Mucosa of stomach (tissue), 1 donor: Measurements from ENCODE around the gene RBM12.
A peak's percentile ranks its signal among the peaks of the same experiment; 100 is the strongest.

Experiments used
- H3K27me3 ChIP-seq: one replicate; pipeline ENCODE4 v1.7.0; 2013; ENCODE audit warnings: mild to moderate bottlenecking, low read length; ENCODE audit not compliant: control insufficient read depth, insufficient read depth
- H3K36me3 ChIP-seq: one replicate; pipeline ENCODE4 v1.7.0; 2013; ENCODE audit warnings: low read length; ENCODE audit not compliant: control insufficient read depth, insufficient read depth
- H3K4me1 ChIP-seq: one replicate; pipeline ENCODE4 v1.7.0; 2013; ENCODE audit warnings: mild to moderate bottlenecking, low read length; ENCODE audit not compliant: control insufficient read depth, insufficient read depth
- H3K4me3 ChIP-seq: one replicate; pipeline ENCODE4 v1.7.0; 2013; ENCODE audit warnings: low read length
- H3K9ac ChIP-seq: one replicate; pipeline ENCODE4 v1.7.0; 2013; ENCODE audit warnings: mild to moderate bottlenecking, low read length, moderate library complexity
- H3K9me3 ChIP-seq: one replicate; pipeline ENCODE4 v1.7.0; 2013; ENCODE audit warnings: mild to moderate bottlenecking, low read length, moderate library complexity; ENCODE audit not compliant: control insufficient read depth
- donor health status: Pancreatic carcinoma.

RBM12 gene

DNA sequence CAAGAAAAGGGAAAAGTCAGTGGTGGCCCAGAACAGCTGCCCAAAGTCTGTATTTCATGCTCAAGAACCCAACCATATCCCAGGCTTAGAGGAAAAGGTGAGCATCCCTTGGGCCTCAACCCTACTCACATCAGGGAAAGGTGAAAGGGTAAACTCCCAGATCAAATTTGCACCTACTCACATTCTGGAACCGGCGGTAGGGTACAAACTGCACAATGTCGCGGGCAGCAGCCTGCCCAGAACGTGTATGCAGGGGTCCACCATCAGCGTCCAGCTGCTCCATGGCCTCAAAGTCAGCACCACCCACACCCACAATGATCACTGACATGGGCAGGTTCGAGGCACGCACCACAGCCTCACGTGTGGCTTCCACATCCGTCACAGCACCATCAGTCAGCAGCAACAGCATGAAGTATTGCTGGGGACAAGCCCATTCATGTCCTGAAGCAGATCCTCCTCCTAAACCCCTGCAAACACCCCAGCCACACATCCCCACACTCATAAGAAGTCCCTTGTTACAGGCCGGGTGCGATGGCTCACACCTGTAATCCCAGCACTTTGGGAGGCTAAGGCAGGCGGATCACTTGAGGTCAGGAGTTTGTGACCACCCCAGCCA is 38.2 kb downstream of the RBM12 start:
- Histone ChIP-seq H3K9me3 (no peaks in the 10 kb centered on the region), H3K4me1 (no peaks in the 10 kb centered on the region), H3K36me3 (peaks cover 7% of the 10 kb centered on the region), H3K9ac (no peak overlapping the region), H3K27me3 (no peaks in the 10 kb centered on the region), H3K4me3 (no peak overlapping the region)

DNA sequence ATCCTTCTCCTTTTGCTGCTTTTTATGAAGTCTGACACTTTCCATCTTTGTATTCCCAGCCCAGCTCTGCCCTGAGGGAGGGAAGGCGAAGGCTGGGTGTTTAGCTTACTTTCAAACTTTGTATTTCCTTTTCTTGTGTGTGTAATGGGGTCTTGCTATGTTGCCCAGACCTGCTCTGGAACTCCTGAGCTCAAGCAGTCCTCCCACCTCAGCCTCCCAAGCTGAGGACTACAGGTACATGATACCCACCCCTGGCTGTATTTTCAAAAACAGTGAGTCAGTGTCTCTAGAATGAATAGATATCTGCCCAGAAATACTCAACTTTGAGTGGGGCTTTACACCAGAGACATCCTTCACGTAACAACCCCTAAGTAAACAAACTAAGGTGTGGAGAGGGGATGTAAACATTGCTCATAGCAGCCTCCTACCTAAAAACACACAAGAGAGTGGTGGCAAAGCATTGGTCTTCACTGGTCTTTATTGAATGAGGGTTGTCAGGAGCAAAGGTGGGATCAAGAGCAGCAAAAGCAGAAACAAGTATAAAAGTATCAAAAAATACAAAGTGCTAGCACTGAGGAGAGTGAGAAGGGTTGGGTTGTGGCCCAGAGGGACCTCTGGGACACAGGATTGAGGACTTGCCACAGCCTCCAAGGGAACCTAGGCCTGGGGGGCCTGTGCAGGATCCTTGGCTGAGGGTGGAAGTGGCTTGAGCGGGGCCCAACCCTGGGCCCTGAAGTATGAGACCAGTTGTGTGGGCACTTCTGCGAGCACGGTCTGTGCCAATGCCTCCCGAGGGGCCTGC is 38.9 kb downstream of the RBM12 start:
- H3K4me1 ChIP-seq = no peaks in the 10 kb centered on the region
- H3K9me3 ChIP-seq = no peaks in the 10 kb centered on the region
- H3K9ac ChIP-seq = no peak overlapping the region
- no peak overlapping the region for H3K4me3 ChIP-seq
- H3K27me3 ChIP-seq = no peaks in the 10 kb centered on the region
- H3K36me3 ChIP-seq = peaks cover 3% of the 10 kb centered on the region

DNA sequence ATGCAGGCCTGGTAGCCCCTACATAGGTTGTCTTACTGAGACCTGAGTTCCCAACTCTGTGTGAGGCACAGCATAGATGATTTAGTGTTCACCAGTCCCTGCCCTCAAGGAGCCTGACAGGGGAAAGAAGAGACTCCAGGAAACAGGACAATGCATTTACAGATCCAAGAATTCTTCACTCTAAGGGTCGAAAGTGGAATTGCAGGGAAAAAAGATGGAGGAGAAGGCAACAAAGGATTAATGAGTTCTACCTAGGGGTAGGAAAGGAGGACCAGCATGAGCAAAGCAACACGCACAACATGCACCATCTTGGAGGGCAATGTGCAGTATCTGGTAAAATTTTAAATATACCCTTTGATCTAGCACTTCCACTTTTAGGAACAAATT is 43.1 kb downstream of the RBM12 start:
- Histone ChIP-seq H3K4me3 (no peak overlapping the region), H3K27me3 (peaks cover 10% of the 10 kb centered on the region), H3K4me1 (peaks cover 27% of the 10 kb centered on the region), H3K36me3 (no peaks in the 10 kb centered on the region), H3K9ac (no peak overlapping the region), H3K9me3 (no peaks in the 10 kb centered on the region)

DNA sequence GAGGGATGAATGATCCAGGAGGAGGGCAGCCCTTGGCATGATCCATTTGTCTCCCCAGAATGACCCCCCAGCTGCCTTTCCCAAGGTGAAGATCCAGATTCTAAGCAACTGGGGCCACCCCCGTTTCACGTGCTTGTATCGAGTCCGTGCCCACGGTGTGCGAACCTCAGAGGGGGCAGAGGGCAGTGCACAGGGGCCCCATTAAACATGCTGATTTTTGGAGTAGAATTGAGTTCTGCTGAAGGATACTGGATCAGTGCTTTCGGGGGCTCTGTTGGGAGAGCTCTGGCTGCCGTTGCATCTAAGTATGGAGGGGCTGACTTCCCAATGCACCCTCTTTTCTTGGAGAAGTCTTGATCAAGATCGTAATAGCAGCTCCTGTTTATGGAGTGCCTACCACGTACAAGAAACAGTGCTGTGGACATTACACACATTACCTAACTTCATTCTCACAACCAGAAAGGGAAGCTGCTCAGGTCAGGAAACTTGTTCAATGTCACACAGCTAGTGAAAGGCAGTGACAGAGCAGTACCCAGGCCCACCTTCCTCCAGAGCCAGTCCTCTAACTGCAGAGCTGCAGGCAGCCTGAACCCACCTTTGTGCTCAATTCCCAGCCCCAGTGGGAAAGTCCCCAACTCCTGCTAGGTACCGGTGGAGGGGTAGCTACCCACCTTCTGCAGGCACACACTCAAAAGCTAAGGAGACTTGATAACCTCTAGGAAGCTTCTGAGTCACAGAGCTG is 43.7 kb downstream of the RBM12 start:
- Histone ChIP-seq H3K4me3 (no peak overlapping the region), H3K27me3 (peaks cover 10% of the 10 kb centered on the region), H3K9ac (no peak overlapping the region), H3K9me3 (no peaks in the 10 kb centered on the region), H3K36me3 (no peaks in the 10 kb centered on the region), H3K4me1 (peaks cover 27% of the 10 kb centered on the region)

DNA sequence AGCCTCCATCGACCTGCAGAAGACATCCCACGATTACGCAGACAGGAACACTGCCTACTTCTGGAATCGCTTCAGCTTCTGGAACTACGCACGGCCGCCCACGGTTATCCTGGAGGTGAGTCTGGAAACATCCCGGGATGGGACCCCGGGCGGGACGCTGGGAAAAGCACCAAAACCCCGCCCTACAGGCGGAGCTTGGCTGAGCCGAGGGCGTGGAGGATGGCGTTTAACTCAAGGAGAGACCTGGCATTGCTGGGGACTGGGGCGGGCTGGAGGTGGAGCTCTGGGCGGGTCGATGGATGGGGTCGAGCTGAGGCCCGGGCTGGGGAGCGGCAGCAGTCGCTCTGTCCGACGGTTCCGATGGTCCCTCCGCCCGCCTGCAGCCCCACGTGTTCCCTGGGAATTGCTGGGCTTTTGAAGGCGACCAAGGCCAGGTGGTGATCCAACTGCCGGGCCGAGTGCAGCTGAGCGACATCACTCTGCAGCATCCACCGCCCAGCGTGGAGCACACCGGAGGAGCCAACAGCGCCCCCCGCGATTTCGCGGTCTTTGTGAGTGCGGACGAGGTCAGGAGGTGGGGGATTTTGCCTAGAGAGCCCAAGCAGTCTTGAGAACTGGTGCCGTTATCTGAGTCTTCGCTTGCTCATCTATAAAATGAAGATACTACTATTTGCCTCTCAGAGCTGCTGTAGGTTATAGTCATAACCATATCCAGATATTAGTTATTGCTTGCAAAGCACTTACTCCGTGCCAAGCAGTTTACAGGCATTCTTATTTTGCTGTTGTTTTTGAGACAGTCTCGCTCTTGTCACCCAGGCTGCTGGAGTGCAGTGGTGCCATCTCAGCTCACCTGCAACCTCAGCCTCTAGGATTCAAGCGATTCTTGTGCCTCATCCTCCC is 45.3 kb downstream of the RBM12 start:
- no peaks in the 10 kb centered on the region for H3K36me3 ChIP-seq
- no peak overlapping the region for H3K9ac ChIP-seq
- H3K4me1 ChIP-seq = peaks cover 37% of the 10 kb centered on the region
- H3K9me3 ChIP-seq = no peaks in the 10 kb centered on the region
- H3K27me3 ChIP-seq = peaks cover 10% of the 10 kb centered on the region
- H3K4me3 ChIP-seq = no peak overlapping the region

DNA sequence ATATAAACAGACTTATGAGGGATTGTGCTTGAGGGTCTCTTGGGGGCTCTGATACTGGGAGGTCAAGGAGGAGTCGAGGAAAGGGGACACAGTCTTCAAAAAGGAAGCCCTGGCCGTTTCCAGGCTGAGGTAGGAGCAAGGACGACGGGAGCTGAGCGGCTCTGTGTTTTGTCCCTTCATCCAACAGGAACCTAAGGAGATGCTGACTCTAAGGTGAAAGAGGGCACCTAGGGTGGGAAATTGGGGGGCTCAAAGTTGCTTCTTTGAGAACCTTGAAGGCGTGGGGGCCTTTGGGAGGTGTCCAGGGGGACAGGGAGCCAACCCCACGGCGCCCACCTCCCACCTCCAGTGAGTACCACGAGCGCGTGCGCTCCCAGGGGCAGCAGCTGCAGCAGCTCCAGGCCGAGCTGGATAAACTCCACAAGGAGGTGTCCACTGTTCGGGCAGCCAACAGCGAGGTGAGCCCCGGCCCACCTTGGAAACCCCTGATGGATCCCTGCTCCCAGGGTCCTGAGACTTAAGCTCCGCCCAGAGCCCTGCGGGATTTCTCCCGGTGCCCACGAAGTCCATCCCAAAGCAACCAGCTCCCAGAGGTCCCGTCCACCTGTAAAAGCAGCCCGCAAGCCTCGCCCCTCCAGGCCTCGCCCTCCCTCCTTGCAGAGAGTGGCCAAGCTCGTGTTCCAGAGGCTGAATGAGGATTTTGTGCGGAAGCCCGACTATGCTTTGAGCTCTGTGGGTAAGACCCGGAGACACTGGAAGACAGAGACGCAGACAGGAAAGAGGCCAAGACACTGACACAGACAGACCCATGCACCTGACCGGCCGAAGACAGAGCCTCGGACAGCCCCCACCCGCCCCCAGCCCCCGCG is 46.2 kb downstream of the RBM12 start:
- H3K27me3 ChIP-seq = peaks cover 10% of the 10 kb centered on the region
- peaks cover 45% of the 10 kb centered on the region for H3K4me1 ChIP-seq
- peak overlapping the region; percentile 47 for H3K9ac ChIP-seq
- H3K36me3 ChIP-seq = no peaks in the 10 kb centered on the region
- peak overlapping the region; percentile 33 for H3K4me3 ChIP-seq
- H3K9me3 ChIP-seq = no peaks in the 10 kb centered on the region

DNA sequence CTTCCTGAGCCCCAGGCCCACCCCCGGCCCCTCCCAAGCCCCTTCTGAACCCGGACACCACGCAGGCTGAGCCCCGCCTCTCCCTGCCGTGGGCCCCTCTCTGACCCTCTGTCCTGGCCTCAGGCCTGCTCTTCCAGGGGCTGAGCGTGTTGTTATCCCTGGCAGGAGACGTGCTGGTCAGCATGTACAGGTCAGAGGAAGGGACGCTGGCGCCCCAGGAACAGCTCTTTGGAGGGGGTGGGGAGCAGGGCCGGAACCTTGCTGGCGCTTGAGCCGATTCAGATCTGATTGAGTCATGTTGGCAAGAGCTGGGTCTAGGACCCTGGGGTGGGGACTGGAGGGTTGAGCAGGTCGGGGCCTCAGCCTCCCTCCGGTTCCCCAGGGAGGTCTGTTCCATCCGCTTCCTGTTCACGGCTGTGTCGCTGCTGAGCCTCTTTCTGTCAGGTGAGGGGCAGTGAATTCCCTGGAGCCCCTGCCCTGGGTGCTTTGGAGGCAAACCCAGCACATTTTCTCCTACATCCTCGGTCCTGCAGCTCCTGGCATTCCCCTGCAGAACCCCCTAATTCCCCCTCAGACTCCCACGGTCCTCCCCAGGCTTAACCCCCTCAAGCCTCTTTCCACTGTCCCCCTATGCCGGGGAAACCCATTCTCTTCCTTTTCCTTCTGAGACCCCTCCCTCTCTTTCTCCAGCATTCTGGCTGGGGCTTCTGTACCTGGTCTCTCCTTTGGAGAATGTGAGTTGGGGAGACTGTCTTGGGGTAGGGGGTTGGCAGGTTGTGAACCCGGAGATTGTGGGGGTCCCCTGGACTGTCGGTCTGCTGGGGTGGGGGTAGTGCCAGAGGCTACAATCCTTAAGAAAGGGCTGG is 47.1 kb downstream of the RBM12 start:
- Histone ChIP-seq H3K4me3 (peak overlapping the region; percentile 31), H3K4me1 (peaks cover 45% of the 10 kb centered on the region), H3K9ac (peak overlapping the region; percentile 47), H3K27me3 (peaks cover 10% of the 10 kb centered on the region), H3K36me3 (no peaks in the 10 kb centered on the region), H3K9me3 (no peaks in the 10 kb centered on the region)

DNA sequence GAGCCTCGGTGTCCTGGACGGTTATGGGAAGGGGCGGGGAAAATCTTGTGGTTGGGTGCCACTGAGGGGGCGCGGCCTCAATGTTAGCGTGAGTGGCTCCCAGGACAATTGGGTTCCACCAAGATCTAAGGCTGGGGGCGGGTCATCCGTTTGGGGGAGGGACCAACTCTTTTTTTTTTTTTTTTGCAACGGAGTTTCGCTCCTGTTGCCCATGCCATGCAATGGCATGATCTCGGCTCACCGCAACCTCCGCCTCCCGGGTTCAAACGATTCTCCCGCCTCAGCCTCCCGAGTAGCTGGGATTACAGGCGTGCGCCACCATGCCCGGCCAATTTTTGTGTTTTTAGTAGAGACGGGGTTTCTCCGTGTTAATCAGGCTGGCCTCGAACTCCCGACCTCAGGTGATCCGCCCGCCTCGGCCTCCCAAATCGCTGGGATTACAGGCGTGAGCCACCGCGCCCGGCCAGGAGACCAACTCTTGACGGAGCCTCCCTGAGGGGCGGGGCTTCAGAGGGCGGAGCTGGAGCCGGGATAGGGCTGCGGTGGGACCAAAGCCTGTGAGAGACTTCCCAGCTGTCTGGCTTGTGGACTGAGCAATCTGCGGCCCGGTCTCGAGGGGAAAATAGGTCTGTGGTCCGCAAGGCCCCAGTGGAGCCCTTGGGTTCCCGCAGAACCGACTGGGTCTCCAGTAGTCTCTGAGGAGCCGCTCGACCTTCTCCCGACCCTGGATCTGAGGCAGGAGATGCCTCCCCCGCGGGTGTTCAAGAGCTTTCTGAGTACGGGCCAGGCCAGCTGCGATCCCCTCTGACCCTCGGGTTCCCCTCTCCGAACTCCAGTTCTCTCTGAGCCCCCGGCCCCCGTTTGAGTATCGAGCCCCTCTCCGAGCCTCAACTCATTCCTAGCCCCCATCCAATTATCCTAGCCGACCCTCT is 48.0 kb downstream of the RBM12 start:
- peaks cover 10% of the 10 kb centered on the region for H3K27me3 ChIP-seq
- peak overlapping the region; percentile 38 for H3K4me3 ChIP-seq
- H3K4me1 ChIP-seq = peaks cover 45% of the 10 kb centered on the region
- H3K9ac ChIP-seq = peak overlapping the region; percentile 47
- no peaks in the 10 kb centered on the region for H3K36me3 ChIP-seq
- no peaks in the 10 kb centered on the region for H3K9me3 ChIP-seq

DNA sequence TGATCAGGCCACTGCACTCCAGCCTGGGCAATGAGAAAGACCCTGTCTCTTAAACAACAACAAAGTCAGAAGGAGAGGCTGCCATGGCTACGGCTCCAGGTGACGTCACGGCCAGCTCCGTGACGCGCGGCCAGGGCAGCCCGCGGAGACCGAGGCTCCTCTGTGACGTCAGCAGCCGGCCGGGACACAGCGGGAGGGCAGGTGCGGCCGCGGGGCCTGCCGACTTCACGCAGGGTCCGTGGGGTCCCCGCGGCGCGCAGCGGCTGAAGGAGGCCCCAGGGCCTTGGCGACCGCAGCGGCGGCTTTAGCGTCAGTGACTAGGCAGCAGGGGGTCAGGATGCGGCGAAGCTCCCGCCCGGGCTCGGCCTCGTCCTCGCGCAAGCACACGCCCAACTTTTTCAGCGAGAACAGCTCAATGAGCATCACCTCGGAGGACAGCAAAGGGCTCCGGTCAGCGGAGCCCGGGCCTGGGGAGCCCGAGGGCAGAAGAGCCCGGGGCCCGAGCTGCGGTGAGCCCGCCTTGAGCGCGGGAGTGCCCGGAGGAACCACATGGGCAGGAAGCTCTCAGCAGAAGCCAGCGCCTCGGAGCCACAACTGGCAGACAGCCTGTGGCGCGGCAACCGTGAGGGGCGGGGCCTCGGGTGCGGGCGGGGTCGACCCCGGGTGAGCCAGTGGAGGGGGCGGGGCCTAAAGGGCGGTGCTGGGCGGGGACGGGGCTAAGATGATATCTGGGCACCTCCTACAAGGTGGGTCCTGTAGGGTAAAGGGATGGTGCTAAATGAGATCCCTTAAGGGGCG is 48.8 kb downstream of the RBM12 start, which contains the start of gene SPAG4:
Gene SPAG4 (plus strand): TSS at position 163 of the 798 bp plus-strand sequence. CDS start 175 bp downstream, at position 338.
- Histone ChIP-seq H3K36me3 (no peaks in the 10 kb centered on the region), H3K4me1 (peaks cover 53% of the 10 kb centered on the region), H3K9me3 (no peaks in the 10 kb centered on the region), H3K9ac (peak within 1 kb of the TSS; percentile 77), H3K4me3 (peak within 1 kb of the TSS; percentile 50), H3K27me3 (peaks cover 10% of the 10 kb centered on the region)
